COR-L47 (cell line): ENCODE measurements around the gene TRAF3IP3.
A peak's percentile ranks its signal among the peaks of the same experiment; 100 is the strongest.

Experiments
- DNase-seq: peaks from one replicate; lab custom pipeline; 2025; lab: John Stamatoyannopoulos, UW

The TRAF3IP3 gene

GRCh38 chr1:209738270-209738669 is 17.6 kb upstream of the TRAF3IP3 start:
- DNase-seq = no peak

- DNase-seq = no peak
Measured at GRCh38 chr1:209741193-209741592, 14.7 kb upstream of the TRAF3IP3 start.

- no peak for DNase-seq
Measured at GRCh38 chr1:209741889-209742288, 14.0 kb upstream of the TRAF3IP3 start.

- no peak for DNase-seq
Measured at GRCh38 chr1:209742409-209743144, 13.3 kb upstream of the TRAF3IP3 start.

DNA sequence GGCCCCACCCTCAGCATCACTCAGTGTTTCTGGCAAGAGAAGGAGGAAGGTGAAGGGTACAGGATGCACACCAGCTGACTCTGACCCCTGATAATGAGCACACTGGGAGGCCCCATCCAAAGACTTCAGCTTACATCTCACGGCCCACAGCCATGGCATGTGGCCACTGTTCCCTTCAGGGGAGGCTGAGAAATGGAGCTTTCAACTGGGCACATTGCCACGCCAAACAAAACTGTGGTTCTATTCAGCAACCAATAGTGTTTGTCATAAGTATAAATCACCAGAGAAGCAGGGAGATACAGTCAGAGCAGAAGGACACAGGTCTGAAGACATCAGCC is 12.7 kb upstream of the TRAF3IP3 start:
- peak; percentile 50 for DNase-seq

DNA sequence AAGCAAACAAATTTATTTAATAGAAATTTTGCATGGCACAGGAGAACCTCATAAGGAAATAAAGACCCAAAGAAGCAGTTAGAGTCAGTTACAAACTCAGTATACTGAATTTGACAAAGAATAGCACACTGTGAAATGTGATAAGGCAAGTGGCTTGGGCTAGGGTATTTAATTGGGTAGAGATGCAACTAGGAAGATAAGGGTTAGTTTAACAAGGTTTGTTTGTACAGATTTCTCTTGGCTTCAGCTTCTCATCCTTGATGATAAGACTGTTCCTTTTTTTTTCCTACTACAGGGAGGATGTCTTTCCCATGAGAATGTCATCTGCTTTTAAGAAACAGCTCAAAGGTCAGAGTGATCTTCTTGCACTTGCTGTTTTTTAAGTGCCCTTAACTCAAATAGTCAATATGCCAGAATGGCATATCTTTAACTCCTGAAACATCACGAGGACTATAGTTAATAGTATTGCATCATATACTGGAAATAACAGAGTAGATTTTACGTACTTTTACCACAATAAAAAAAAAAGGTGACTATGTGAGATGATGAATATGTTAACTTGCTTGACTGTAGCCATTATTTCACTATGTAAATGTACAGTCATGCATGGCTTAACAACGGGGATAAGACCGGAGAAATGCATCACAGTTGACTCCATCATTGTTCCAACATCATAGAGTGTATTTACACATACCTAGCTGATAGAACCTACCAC is 9.2 kb upstream of the TRAF3IP3 start:
- no peak for DNase-seq

GRCh38 chr1:209747580-209748262 is 8.1 kb upstream of the TRAF3IP3 start:
- no peak for DNase-seq

DNA sequence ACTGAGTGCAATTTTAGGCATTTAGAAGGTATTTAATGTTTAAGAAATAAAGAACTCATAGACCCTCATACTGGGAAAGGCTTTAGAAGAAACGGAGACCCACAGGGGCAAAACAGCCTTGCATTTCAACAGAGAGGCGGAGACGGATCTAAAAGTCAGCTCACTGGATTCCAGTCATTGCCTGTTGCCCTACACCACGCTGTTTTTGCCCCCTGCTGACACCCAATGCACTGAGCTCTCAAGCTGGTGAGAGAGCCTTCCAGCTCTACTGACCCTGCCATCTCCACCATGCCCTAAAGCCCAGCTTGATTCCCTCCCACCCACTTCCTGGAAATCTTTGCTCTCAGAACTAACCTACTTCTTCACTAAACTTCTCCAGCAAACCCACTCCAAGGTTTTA is 7.2 kb upstream of the TRAF3IP3 start:
- no peak for DNase-seq

DNA sequence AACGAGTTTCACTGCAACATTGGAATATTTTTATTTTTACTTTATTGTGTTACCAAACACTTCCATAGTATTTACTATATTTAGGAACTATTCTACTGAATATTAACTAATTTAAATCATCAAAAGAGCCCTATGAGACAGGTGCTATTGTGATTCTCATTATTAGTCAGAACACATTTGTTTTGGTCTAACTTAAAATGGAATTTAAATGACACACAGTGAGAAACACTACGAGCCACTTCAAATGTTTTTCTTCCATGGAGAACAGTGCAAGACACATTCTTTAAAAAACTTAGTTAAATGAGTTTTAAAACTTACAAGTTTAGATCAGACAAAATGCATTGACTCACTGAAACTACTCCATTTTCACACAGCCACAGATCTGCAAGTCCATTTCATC is 6.6 kb upstream of the TRAF3IP3 start:
- no peak for DNase-seq

DNA sequence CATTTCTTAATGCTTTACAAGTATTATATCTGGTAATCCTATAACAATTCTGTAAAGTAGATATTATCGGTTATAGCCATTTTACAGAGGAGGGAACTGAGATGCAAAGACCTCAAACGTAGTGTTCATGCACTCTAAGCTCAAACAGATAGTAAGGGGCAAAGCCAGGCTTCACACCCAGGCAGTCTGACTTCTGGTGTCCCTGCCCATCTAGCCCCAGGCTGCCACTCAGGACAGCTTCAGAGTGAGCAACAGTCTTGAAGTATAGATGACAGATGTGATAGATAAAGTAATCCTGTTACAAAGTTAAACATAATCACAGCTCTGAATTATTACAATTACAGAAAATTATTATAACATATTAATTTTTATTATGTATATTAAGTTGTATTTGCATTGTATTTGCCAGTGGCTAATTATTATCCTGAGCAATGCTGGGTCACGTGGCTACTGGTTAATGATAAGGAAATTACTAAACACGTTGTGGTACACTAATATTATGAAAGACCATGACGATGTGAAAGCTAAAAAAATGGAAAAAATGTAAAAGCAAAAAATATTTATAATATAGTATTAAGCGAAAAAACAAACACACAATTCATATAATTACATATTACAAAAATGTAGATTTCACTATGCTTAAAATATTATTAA is 6.1 kb upstream of the TRAF3IP3 start:
- no peak for DNase-seq

- no peak for DNase-seq
Measured at GRCh38 chr1:209751627-209752231, 4.1 kb upstream of the TRAF3IP3 start.

- no peak for DNase-seq
Measured at GRCh38 chr1:209752890-209753289, 3.0 kb upstream of the TRAF3IP3 start.

- no peak for DNase-seq
Measured at GRCh38 chr1:209755256-209755655, 597 bp upstream of the TRAF3IP3 start.

GRCh38 chr1:209756615-209757445 is 977 bp downstream of the TRAF3IP3 start:
- DNase-seq = no peak

DNA sequence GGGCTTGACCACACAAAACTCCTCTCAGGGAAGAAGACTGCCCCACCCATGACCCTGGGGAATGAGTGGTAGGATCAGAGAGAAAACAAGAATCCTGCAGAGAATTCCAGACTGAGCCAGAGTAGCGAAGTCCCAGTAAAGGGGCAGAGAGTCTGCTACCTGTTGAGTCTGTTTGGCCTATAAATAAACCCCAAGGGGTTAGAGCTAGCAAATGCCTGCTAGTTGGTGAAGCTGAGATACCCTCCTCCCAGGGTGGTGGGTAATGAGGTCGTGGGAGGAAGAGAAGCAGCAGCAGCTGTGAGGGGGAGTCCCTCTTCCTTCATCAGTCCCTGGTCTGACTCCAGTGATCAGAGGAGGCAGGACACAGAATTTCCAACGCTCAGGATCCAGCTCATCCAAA is 2.5 kb downstream of the TRAF3IP3 start:
- no peak for DNase-seq

- DNase-seq = no peak
Measured at GRCh38 chr1:209759829-209760359, 4.0 kb downstream of the TRAF3IP3 start.

DNA sequence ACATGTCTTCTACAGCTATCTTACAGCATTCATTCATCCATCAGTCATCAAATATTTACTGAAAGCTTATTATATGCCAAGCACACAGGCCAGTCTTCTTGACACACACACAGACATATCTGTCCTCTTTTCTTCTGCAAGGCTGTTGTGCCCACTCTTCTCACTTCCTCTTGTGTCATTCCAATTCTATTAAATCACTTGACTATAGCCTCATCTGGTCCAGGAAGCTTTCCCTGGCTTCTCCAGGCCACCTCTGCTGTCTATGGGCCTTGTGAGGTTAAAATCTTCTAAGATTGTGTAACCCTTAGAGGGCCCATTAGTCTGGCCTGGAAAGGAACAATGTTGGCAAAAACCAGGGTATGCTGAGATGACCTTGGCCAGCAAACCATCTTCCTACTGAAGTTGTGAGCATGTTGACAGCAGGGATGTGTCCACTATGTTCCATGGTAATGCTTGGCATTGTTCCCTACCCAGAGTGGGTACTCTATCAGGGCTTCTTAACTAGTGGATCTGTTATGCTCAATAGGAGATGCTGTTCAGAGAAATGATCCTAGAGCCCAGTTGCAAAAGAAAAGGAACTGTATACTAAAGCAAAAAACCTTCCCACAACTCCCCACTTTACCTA is 5.3 kb downstream of the TRAF3IP3 start:
- DNase-seq = no peak

- DNase-seq = no peak
Measured at GRCh38 chr1:209766051-209766450, 10.2 kb downstream of the TRAF3IP3 start.

GRCh38 chr1:209767096-209767495 is 11.2 kb downstream of the TRAF3IP3 start:
- no peak for DNase-seq

DNA sequence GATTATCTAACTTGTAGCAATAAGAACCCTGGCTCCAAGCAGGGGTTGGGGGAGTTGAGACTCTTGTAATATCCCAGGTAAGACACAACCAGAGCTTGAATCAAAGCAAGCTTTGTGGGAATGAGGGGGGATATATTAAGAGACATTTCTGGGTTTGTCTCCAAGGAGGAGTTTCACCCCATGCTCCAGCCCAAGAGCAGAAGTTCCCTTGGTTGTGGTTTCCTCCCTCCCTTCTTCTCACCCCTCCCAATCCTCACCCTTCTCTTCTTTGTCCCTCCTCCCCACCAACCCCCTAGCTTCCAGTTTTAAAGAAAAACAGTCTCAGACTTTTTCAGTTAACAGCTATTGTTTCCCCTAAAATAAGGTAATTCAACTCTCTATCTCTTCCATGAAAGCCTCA is 11.9 kb downstream of the TRAF3IP3 start:
- no peak for DNase-seq

GRCh38 chr1:209768354-209768774 is 12.5 kb downstream of the TRAF3IP3 start:
- no peak for DNase-seq
